Liver (tissue), 9 donors: ENCODE data around the gene EPS8L1. TPM values are rescaled to one million over a fixed set of nuclear protein-coding genes. Genes with fewer than 3 reads are reported as not detected.

Source experiments
- DNase-seq: peaks from one replicate; pipeline ENCODE4 v3.0.0-alpha.2; 2017; ENCODE audit warnings: low spot score
- H3K27ac ChIP-seq, 2 donors: one replicate each; pipeline ENCODE4 v1.7.0; 2013; ENCODE audit warnings: inconsistent platforms in 2 of 2, low read length in 2 of 2, control low read depth in 1 of 2, low read depth in 1 of 2, mild to moderate bottlenecking in 1 of 2
- H3K27me3 ChIP-seq, 4 donors: one replicate each; pipeline versions ENCODE4 v1.6.1 to v1.7.0; 2013; ENCODE audit warnings: low read length in 3 of 4, inconsistent platforms in 1 of 4, mild to moderate bottlenecking in 1 of 4, moderate library complexity in 1 of 4; ENCODE audit not compliant: control insufficient read depth in 4 of 4, insufficient read depth in 4 of 4
- H3K36me3 ChIP-seq, 4 donors: one replicate each; pipeline versions ENCODE4 v1.6.1 to v1.7.0; 2013; ENCODE audit warnings: low read length in 3 of 4, mild to moderate bottlenecking in 3 of 4, low read depth in 1 of 4, moderate library complexity in 1 of 4; ENCODE audit not compliant: control insufficient read depth in 4 of 4, insufficient read depth in 3 of 4
- H3K4me1 ChIP-seq, 4 donors: one replicate each; pipeline versions ENCODE4 v1.6.1 to v1.7.0; 2013; ENCODE audit warnings: low read length in 3 of 4, mild to moderate bottlenecking in 3 of 4, moderate library complexity in 1 of 4; ENCODE audit not compliant: control insufficient read depth in 4 of 4, insufficient read depth in 4 of 4
- H3K4me3 ChIP-seq, 3 donors: one replicate each; pipeline versions ENCODE4 v1.6.1 to v1.7.0; 2013; ENCODE audit warnings: low read length in 3 of 3, control low read depth in 1 of 3, low read depth in 1 of 3, mild to moderate bottlenecking in 1 of 3
- H3K9ac ChIP-seq, 2 donors: one replicate each; pipeline ENCODE4 v1.7.0; 2013; ENCODE audit warnings: low read length in 2 of 2, mild to moderate bottlenecking in 2 of 2, moderate library complexity in 2 of 2, control low read depth in 1 of 2, low read depth in 1 of 2
- H3K9me3 ChIP-seq, 4 donors: one replicate each; pipeline versions ENCODE4 v1.6.1 to v1.7.0; 2013; ENCODE audit warnings: low read length in 3 of 4; ENCODE audit not compliant: control insufficient read depth in 4 of 4
- EGR1 ChIP-seq, 2 donors: IDR thresholded peaks; 2 replicates each; pipeline ENCODE4 v1.6.1; 2016 to 2018; ENCODE audit warnings: antibody characterized with exemption in 2 of 2, low read depth in 2 of 2
- FOXA1 ChIP-seq: IDR thresholded peaks from 2 replicates; pipeline ENCODE4 v1.6.1; 2016; ENCODE audit warnings: antibody characterized with exemption
- FOXA2 ChIP-seq: IDR thresholded peaks from 2 replicates; pipeline ENCODE4 v1.6.1; 2016; ENCODE audit warnings: antibody characterized with exemption
- GABPA ChIP-seq, 2 donors: IDR thresholded peaks in 1 of 2; conservative IDR thresholded peaks in 1 of 2; 2 replicates each; pipeline ENCODE4 v1.6.1; 2016; ENCODE audit warnings: antibody characterized with exemption in 2 of 2, mild to moderate bottlenecking in 1 of 2, moderate library complexity in 1 of 2
- JUND ChIP-seq, 2 donors: IDR thresholded peaks; 2 replicates each; pipeline ENCODE4 v1.6.1; 2016; ENCODE audit warnings: antibody characterized with exemption in 2 of 2
- MAX ChIP-seq: IDR thresholded peaks from 2 replicates; pipeline ENCODE4 v1.6.1; 2016; ENCODE audit warnings: antibody characterized with exemption
- NR2F2 ChIP-seq: IDR thresholded peaks from 2 replicates; pipeline ENCODE4 v1.6.1; 2016; ENCODE audit warnings: antibody characterized with exemption
- RAD21 ChIP-seq, 2 donors: IDR thresholded peaks; 2 replicates each; pipeline ENCODE4 v1.6.1; 2016; ENCODE audit warnings: antibody characterized with exemption in 2 of 2, mild to moderate bottlenecking in 2 of 2
- RXRA ChIP-seq, 2 donors: IDR thresholded peaks; 2 replicates each; pipeline ENCODE4 v1.6.1; 2017 to 2018; ENCODE audit warnings: antibody characterized with exemption in 2 of 2, mild to moderate bottlenecking in 1 of 2
- SP1 ChIP-seq: IDR thresholded peaks from 2 replicates; pipeline ENCODE4 v1.6.1; 2018; ENCODE audit warnings: antibody characterized with exemption, mild to moderate bottlenecking
- TAF1 ChIP-seq: conservative IDR thresholded peaks from 2 replicates; pipeline ENCODE4 v1.6.1; 2016; ENCODE audit warnings: antibody characterized with exemption, mild to moderate bottlenecking
- WGBS: extraction: QIAGEN DNeasy Blood & Tissue Kit; methylation state at CpG from one replicate; pipeline ENCODE4 v1.1.7; 2013; 5-methylcytosine and 5-hydroxymethylcytosine counted together
- polyA plus RNA-seq, 2 donors: library from polyadenylated mRNA; stranded (reverse) in 1 of 2; unstranded in 1 of 2; fragments of 200-250 nt in 1 of 2; fragments of >200 nt in 1 of 2; fragmentation: Nextera tagmentation in 1 of 2; extraction: Ambion mirVana in 1 of 2; gene quantifications; one replicate each; pipeline versions ENCODE4 v1.2.1 to v1.2.3, GENCODE V29; 2013 to 2015
- total RNA-seq, 2 donors: library from RNA; depleted of rRNA; stranded (reverse); fragments of >200 nt; gene quantifications; one replicate each; pipeline ENCODE4 v1.2.3, GENCODE V29; 2014
- TF ChIP-seq, protein P1 (sequence below): IDR thresholded peaks from 2 replicates; pipeline ENCODE4 v1.6.1; 2016; ENCODE audit warnings: antibody characterized with exemption, mild to moderate bottlenecking
- TF ChIP-seq, protein P2 (sequence below): fragments of 150-350 bp; IDR thresholded peaks from 2 replicates; pipeline ENCODE4 v1.5.1; 2017; ENCODE audit warnings: improper control_type of control experiment, low read depth, low read length; ENCODE audit not compliant: missing input control
- TF ChIP-seq, protein P3 (sequence below): IDR thresholded peaks from 2 replicates; pipeline ENCODE4 v1.6.1; 2016; ENCODE audit warnings: antibody characterized with exemption
- TF ChIP-seq, protein P4 (sequence below): IDR thresholded peaks from 2 replicates; pipeline ENCODE4 v1.6.1; 2016; ENCODE audit warnings: antibody characterized with exemption
- donor health status: healthy.
- donor health status: healthy.
- donor health status: healthy.
- donor health status: healthy.
- donor health status: healthy.

The EPS8L1 gene
- total and polyA plus RNA-seq, 4 donors, result 0.40 to 1.5 (median 0.87) TPM

DNA sequence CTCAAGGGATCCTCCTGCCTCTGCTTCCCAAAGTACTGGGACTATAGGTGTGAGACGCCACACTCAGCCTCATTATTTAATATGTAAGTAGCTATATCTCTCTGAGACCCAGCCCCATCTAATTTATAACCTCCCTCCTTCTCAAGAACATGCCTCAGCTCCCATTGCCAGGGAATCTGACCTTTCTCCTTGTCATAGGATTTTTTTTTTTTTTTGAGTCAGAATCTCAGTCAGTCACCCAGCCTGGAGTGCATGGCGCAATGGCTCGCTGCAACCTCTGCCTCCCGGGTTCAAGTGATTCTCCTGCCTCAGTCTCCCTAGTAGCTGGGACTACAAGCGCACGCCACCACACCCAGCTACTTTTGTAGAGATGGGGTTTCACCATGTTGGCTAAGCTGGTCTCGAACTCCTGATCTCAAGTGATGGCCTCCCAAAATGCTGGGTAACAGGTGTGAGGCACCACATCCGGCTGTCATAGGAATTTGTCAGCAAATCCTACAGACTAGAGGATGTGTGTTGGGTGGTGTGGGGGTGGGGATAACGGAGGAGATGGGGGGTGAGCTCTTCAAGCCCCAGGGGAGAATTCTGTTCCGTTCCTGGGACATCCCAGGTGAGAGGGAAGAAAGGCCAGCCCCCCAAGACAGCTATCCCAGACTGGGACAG, 5.1 kb upstream of the EPS8L1 start (continued):
- TF ChIP-seq, protein P1, sequence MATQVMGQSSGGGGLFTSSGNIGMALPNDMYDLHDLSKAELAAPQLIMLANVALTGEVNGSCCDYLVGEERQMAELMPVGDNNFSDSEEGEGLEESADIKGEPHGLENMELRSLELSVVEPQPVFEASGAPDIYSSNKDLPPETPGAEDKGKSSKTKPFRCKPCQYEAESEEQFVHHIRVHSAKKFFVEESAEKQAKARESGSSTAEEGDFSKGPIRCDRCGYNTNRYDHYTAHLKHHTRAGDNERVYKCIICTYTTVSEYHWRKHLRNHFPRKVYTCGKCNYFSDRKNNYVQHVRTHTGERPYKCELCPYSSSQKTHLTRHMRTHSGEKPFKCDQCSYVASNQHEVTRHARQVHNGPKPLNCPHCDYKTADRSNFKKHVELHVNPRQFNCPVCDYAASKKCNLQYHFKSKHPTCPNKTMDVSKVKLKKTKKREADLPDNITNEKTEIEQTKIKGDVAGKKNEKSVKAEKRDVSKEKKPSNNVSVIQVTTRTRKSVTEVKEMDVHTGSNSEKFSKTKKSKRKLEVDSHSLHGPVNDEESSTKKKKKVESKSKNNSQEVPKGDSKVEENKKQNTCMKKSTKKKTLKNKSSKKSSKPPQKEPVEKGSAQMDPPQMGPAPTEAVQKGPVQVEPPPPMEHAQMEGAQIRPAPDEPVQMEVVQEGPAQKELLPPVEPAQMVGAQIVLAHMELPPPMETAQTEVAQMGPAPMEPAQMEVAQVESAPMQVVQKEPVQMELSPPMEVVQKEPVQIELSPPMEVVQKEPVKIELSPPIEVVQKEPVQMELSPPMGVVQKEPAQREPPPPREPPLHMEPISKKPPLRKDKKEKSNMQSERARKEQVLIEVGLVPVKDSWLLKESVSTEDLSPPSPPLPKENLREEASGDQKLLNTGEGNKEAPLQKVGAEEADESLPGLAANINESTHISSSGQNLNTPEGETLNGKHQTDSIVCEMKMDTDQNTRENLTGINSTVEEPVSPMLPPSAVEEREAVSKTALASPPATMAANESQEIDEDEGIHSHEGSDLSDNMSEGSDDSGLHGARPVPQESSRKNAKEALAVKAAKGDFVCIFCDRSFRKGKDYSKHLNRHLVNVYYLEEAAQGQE, result no peak
- TF ChIP-seq SP1 (no peak), RAD21 (IDR thresholded peaks at IDR 0.05) (no peak)

DNA sequence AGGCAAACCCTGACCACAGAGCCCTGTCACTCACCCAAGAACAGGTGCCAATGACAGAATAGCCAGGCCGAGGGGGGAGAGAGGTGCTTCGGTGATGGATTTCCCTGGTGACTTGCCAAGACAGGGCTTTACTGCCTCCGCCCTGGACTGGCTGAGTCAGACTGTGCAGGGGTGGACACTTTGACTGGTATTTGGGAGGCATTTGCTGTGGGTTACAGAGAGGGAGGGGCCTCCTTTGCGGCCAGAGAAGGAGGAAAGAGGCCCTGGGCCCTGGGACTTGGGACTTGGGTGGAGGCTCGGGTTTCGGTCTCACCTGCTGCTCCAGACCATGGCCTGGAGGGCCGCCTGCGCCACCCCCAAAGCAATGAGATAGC, 4.6 kb upstream of the EPS8L1 start:
- Histone ChIP-seq H3K9me3 (no peaks in the 10 kb centered on the region), H3K36me3 (no peaks in the 10 kb centered on the region), H3K27ac (no peak overlapping the region), H3K4me3 (no peak overlapping the region), H3K9ac (no peak overlapping the region), H3K27me3 (peaks cover 0 to 11% (median 3%) of the 10 kb centered on the region in 4 donors), H3K4me1 (no peaks in the 10 kb centered on the region)
- 52% methylated on average over 8 of the region's 8 CpGs for WGBS
- TF ChIP-seq, protein P2, sequence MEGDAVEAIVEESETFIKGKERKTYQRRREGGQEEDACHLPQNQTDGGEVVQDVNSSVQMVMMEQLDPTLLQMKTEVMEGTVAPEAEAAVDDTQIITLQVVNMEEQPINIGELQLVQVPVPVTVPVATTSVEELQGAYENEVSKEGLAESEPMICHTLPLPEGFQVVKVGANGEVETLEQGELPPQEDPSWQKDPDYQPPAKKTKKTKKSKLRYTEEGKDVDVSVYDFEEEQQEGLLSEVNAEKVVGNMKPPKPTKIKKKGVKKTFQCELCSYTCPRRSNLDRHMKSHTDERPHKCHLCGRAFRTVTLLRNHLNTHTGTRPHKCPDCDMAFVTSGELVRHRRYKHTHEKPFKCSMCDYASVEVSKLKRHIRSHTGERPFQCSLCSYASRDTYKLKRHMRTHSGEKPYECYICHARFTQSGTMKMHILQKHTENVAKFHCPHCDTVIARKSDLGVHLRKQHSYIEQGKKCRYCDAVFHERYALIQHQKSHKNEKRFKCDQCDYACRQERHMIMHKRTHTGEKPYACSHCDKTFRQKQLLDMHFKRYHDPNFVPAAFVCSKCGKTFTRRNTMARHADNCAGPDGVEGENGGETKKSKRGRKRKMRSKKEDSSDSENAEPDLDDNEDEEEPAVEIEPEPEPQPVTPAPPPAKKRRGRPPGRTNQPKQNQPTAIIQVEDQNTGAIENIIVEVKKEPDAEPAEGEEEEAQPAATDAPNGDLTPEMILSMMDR, result no peak
- TF ChIP-seq MAX, result no peak
- TF ChIP-seq, protein P1, result no peak
- no peak for TF ChIP-seq FOXA1
- no peak for TF ChIP-seq RAD21 (IDR thresholded peaks at IDR 0.05)
- TF ChIP-seq NR2F2, result no peak
- TF ChIP-seq TAF1, result no peak
- TF ChIP-seq, protein P3, sequence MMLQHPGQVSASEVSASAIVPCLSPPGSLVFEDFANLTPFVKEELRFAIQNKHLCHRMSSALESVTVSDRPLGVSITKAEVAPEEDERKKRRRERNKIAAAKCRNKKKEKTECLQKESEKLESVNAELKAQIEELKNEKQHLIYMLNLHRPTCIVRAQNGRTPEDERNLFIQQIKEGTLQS, result no peak
- TF ChIP-seq JUND (IDR thresholded peaks at IDR 0.05), result no peak
- no peak for TF ChIP-seq EGR1 (IDR thresholded peaks at IDR 0.05; ENCODE audit: low read depth in 2 of 2)
- TF ChIP-seq, protein P4, sequence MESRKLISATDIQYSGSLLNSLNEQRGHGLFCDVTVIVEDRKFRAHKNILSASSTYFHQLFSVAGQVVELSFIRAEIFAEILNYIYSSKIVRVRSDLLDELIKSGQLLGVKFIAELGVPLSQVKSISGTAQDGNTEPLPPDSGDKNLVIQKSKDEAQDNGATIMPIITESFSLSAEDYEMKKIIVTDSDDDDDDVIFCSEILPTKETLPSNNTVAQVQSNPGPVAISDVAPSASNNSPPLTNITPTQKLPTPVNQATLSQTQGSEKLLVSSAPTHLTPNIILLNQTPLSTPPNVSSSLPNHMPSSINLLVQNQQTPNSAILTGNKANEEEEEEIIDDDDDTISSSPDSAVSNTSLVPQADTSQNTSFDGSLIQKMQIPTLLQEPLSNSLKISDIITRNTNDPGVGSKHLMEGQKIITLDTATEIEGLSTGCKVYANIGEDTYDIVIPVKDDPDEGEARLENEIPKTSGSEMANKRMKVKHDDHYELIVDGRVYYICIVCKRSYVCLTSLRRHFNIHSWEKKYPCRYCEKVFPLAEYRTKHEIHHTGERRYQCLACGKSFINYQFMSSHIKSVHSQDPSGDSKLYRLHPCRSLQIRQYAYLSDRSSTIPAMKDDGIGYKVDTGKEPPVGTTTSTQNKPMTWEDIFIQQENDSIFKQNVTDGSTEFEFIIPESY, result no peak
- TF ChIP-seq SP1, result no peak
- TF ChIP-seq GABPA (IDR thresholded peaks at IDR 0.05 in 1 of 2, conservative IDR thresholded peaks at IDR 0.05 in 1 of 2), result no peak
- TF ChIP-seq RXRA (IDR thresholded peaks at IDR 0.05), result no peak
- TF ChIP-seq FOXA2, result no peak
- DNase-seq, result no peak
